Gastrocnemius medialis (tissue), 4 donors: ENCODE data around the gene CARD9. TPM values are rescaled to one million over a fixed set of nuclear protein-coding genes. Genes with fewer than 3 reads are reported as not detected.

Experiments
- ATAC-seq, 2 donors: fragments of 150-250 bp; one replicate each; pipeline ENCODE4 v1.9.1; 2016
- DNase-seq, 2 donors: peaks; one replicate each; pipeline ENCODE4 v3.0.0-alpha.2; 2019
- H3K27ac ChIP-seq, 4 donors: fragments of 200-600 bp; sonication (generic); 1 replicate in 1 of 4; 2 replicates in 3 of 4; pipeline ENCODE4 v1.5.1; 2016 to 2018; ENCODE audit warnings: mild to moderate bottlenecking in 2 of 4, moderate library complexity in 1 of 4
- H3K27me3 ChIP-seq, 3 donors: fragments of 200-600 bp; sonication (generic) in 2 of 3; 1 replicate in 1 of 3; 2 replicates in 2 of 3; pipeline versions ENCODE4 v1.5.1 to v1.6.0; 2016 to 2019; ENCODE audit warnings: mild to moderate bottlenecking in 1 of 3, moderate library complexity in 1 of 3
- H3K36me3 ChIP-seq, 2 donors: fragments of 200-600 bp; sonication (generic) in 1 of 2; one replicate each; pipeline ENCODE4 v1.5.1; 2017 to 2018
- H3K4me1 ChIP-seq, 2 donors: fragments of 200-600 bp; sonication (generic) in 1 of 2; one replicate each; pipeline ENCODE4 v1.5.1; 2016 to 2017; ENCODE audit warnings: mild to moderate bottlenecking in 2 of 2
- H3K4me3 ChIP-seq, 4 donors: fragments of 200-600 bp; sonication (generic) in 3 of 4; 1 replicate in 1 of 4; 2 replicates in 3 of 4; pipeline ENCODE4 v1.5.1; 2016 to 2019; ENCODE audit warnings: mild to moderate bottlenecking in 2 of 4
- H3K9me3 ChIP-seq, 3 donors: fragments of 200-600 bp; sonication (generic) in 2 of 3; 1 replicate in 1 of 3; 2 replicates in 2 of 3; pipeline ENCODE4 v1.5.1; 2016 to 2019
- CTCF ChIP-seq, 5 experiments: fragments of 450-650 bp in 3 of 5; fragments of 200-600 bp in 2 of 5; sonication (generic) in 2 of 5; IDR thresholded peaks in 4 of 5; conservative IDR thresholded peaks in 1 of 5; 1 replicate in 4 of 5; 2 replicates in 1 of 5; pipeline ENCODE4 v1.5.1; 2016 to 2019; ENCODE audit warnings: antibody characterized with exemption in 5 of 5, mild to moderate bottlenecking in 3 of 5, moderate library complexity in 3 of 5
- POLR2A ChIP-seq, 2 donors: fragments of 450-650 bp; IDR thresholded peaks; one replicate each; pipeline ENCODE4 v1.6.1; 2017; ENCODE audit warnings: antibody characterized with exemption in 2 of 2, mild to moderate bottlenecking in 2 of 2, moderate library complexity in 2 of 2
- in situ Hi-C, 4 donors: fragments of 200-750 bp; cut with MboI; loops; one replicate each; pipeline versions ENCODE4 v1.15.0 to v1.8.0; 2017; ENCODE audit warnings: low sequenced_read_pairs in 4 of 4
- intact Hi-C: fragments of 100-400 bp; cut with DNase I; formaldehyde crosslinking; loops from one replicate; pipeline ENCODE4 v1.15.1; 2023; ENCODE audit warnings: low total_unique reads
- total RNA-seq, 4 donors: library from RNA; depleted of rRNA; stranded (reverse); fragments of >200 nt; gene quantifications; one replicate each; pipeline versions ENCODE4 v1.1.0 to v1.2.3, GENCODE V29; 2016

The CARD9 gene
- total RNA-seq, 4 donors from 2014 or later = 0.34 to 1.2 (median 0.69) TPM

GRCh38 chr9:136327304-136327974, 46.0 kb downstream of the CARD9 start, which contains the start of gene GPSM1:
Gene GPSM1 (plus strand): TSS chr9:136327539. CDS start chr9:136327696, 157 bp downstream.
- in situ Hi-C loops (no loop called here), intact Hi-C loops (no loop called here)
- ATAC-seq (peak in 1 of 2 donors; percentile 34), DNase-seq (no peak)
- H3K4me3 ChIP-seq = peak within 1 kb of the TSS; percentile 46 to 57 (median 52)
- no peaks in the 10 kb centered on the region for H3K9me3 ChIP-seq
- no peaks in the 10 kb centered on the region for H3K36me3 ChIP-seq
- H3K27ac ChIP-seq = peak within 1 kb of the TSS; percentile 22 to 44 (median 32)
- peaks cover 6 to 24% (median 17%) of the 10 kb centered on the region in 3 donors for H3K27me3 ChIP-seq
- H3K4me1 ChIP-seq = peaks cover 0 to 11% of the 10 kb centered on the region in 2 donors
- TF ChIP-seq POLR2A (IDR thresholded peaks at IDR 0.05) (peak; percentile 23 to 26), CTCF (IDR thresholded peaks at IDR 0.05 in 4 of 5, conservative IDR thresholded peaks at IDR 0.05 in 1 of 5) (no peak)

- ATAC-seq = no peak
- Histone ChIP-seq H3K9me3 (no peaks in the 10 kb centered on the region), H3K36me3 (no peaks in the 10 kb centered on the region), H3K27me3 (peaks cover 6 to 24% (median 23%) of the 10 kb centered on the region in 3 donors), H3K27ac (peak overlapping the region in 2 of 4 donors; percentile 25 to 39), H3K4me3 (peak overlapping the region in 3 of 4 donors; percentile 35 to 57 (median 53)), H3K4me1 (peaks cover 0 to 11% of the 10 kb centered on the region in 2 donors)
- no peak for DNase-seq
- in situ Hi-C loops (no loop called here), intact Hi-C loops (no loop called here)
- TF ChIP-seq CTCF (IDR thresholded peaks at IDR 0.05 in 4 of 5, conservative IDR thresholded peaks at IDR 0.05 in 1 of 5) = no peak
Measured at GRCh38 chr9:136326761-136327303, 46.6 kb downstream of the CARD9 start.

- Histone ChIP-seq H3K27ac (peak overlapping the region in 2 of 4 donors; percentile 10 to 25), H3K36me3 (no peaks in the 10 kb centered on the region), H3K9me3 (no peaks in the 10 kb centered on the region), H3K27me3 (peaks cover 6 to 29% (median 24%) of the 10 kb centered on the region in 3 donors), H3K4me1 (peaks cover 0 to 11% of the 10 kb centered on the region in 2 donors), H3K4me3 (no peak overlapping the region)
- TF ChIP-seq POLR2A (IDR thresholded peaks at IDR 0.05) = no peak
- TF ChIP-seq CTCF (IDR thresholded peaks at IDR 0.05 in 4 of 5, conservative IDR thresholded peaks at IDR 0.05 in 1 of 5) = no peak
- intact Hi-C loops (no loop called here), in situ Hi-C loops (no loop called here)
- ATAC-seq (no peak), DNase-seq (no peak)
Measured at GRCh38 chr9:136326061-136326760, 47.3 kb downstream of the CARD9 start.

GRCh38 chr9:136325358-136325757, 48.1 kb downstream of the CARD9 start:
- intact Hi-C loops = no loop called here
- Histone ChIP-seq H3K4me3 (no peak overlapping the region), H3K27me3 (peaks cover 6 to 31% (median 24%) of the 10 kb centered on the region in 3 donors), H3K36me3 (no peaks in the 10 kb centered on the region), H3K27ac (no peak overlapping the region), H3K9me3 (no peaks in the 10 kb centered on the region), H3K4me1 (peaks cover 0 to 11% of the 10 kb centered on the region in 2 donors)
- DNase-seq (no peak), ATAC-seq (no peak)
- in situ Hi-C loops = no loop called here
- TF ChIP-seq CTCF (IDR thresholded peaks at IDR 0.05 in 4 of 5, conservative IDR thresholded peaks at IDR 0.05 in 1 of 5) (no peak), POLR2A (IDR thresholded peaks at IDR 0.05) (no peak)
